Pancreas (tissue), 10 donors: ENCODE measurements around the gene ATP1A2. TPM values are rescaled to one million over a fixed set of nuclear protein-coding genes. Genes with fewer than 3 reads are reported as not detected.

Experiments
- ATAC-seq, 4 donors: fragments of 200-7000 bp; cut with Tn5 transposase; one replicate each; pipeline versions ENCODE4 v1.8.0 to v1.9.1; 2020; ENCODE audit warnings: mild to moderate bottlenecking in 4 of 4, moderate library complexity in 4 of 4
- DNase-seq, 6 donors: peaks; one replicate each; pipeline ENCODE4 v3.0.0-alpha.2; 2020
- FAIRE-seq: peaks from 2 replicates; lab custom pipeline; 2012; peaks lifted over from hg19 to GRCh38; lab: Jason Lieb, UNC
- H3K27ac ChIP-seq, 4 donors: fragments of 200-600 bp; sonication (generic); 1 replicate in 3 of 4; 2 replicates in 1 of 4; pipeline versions ENCODE4 v1.5.0 to v1.8.0; 2020
- H3K27me3 ChIP-seq, 4 donors: fragments of 200-600 bp; one replicate each; pipeline ENCODE4 v1.8.0; 2021
- H3K36me3 ChIP-seq, 3 donors: fragments of 200-600 bp; sonication (generic) in 1 of 3; one replicate each; pipeline versions ENCODE4 v1.5.0 to v1.8.0; 2020 to 2021
- H3K4me1 ChIP-seq, 3 donors: fragments of 200-600 bp; one replicate each; pipeline ENCODE4 v1.8.0; 2021
- H3K4me3 ChIP-seq, 4 donors: fragments of 200-600 bp; sonication (generic) in 2 of 4; one replicate each; pipeline versions ENCODE4 v1.5.0 to v1.8.0; 2020 to 2021
- H3K9me3 ChIP-seq, 4 donors: fragments of 200-600 bp; one replicate each; pipeline ENCODE4 v1.8.0; 2021
- CTCF ChIP-seq, 4 donors: fragments of 200-600 bp; sonication (generic) in 3 of 4; IDR thresholded peaks; one replicate each; pipeline versions ENCODE4 v1.5.0 to v1.8.0; 2021; ENCODE audit warnings: antibody characterized with exemption in 4 of 4
- WGBS, 2 donors: extraction: QIAGEN DNeasy Blood & Tissue Kit; methylation state at CpG; one replicate each; pipeline ENCODE4 v1.1.7; 2013; 5-methylcytosine and 5-hydroxymethylcytosine counted together
- intact Hi-C, 3 donors: fragments of 100-400 bp; cut with DNase I; formaldehyde crosslinking; loops; one replicate each; pipeline versions ENCODE4 v1.11.1 to v1.14.2; 2022
- polyA plus RNA-seq, 2 donors: library from polyadenylated mRNA; stranded (reverse); fragments of 200-250 nt; gene quantifications; one replicate each; pipeline ENCODE4 v1.2.3, GENCODE V29; 2013
- total RNA-seq, 6 donors: library from RNA; stranded (reverse); fragmentation: NEBNext Ultra II Directional in 4 of 6; extraction: Animal tissue kit (Norgen Biotek cat#: 25700) in 4 of 6; gene quantifications; one replicate each; pipeline versions ENCODE4 v1.2.1 to v1.2.4, GENCODE V29; 2021 to 2023
- donor health status: healthy with polysubstance abuse.
- donor health status: DM: no; HTN: no; CAD: no; lungs with moderate emphysema.
- donor health status: DM: no; HTN: no; CAD: no.
- donor health status: control.
- donor health status: control.
- donor health status: Bipolar disorder and iron deficiency.
- donor health status: DM: yes; HTN: yes; CAD: no.
- donor health status: DM: no; HTN: no; CAD: no.
- donor health status: DM: no; HTN: no; CAD: no.
- donor health status: DM: yes; HTN: yes; CAD: no.

ATP1A2 gene
- total and polyA plus RNA-seq, 8 donors, result 0.34 to 2.7 (median 0.53) TPM

GRCh38 chr1:160116283-160117147 lies 956 bp downstream of the ATP1A2 start:
- Histone ChIP-seq H3K9me3 (no peaks in the 10 kb centered on the region), H3K27me3 (no peaks in the 10 kb centered on the region), H3K36me3 (no peaks in the 10 kb centered on the region), H3K4me1 (no peaks in the 10 kb centered on the region), H3K27ac (no peak overlapping the region), H3K4me3 (no peak overlapping the region)
- TF ChIP-seq CTCF (IDR thresholded peaks at IDR 0.05), result no peak
- intact Hi-C loops, result no loop called here
- FAIRE-seq, result no peak
- ATAC-seq, result no peak
- DNase-seq, result no peak
- 39 to 47% methylated on average over 12 of the region's 12 CpGs for whole genome bisulfite sequencing, 2 donors

GRCh38 chr1:160117300-160117699 lies 1.7 kb downstream of the ATP1A2 start:
- no peaks in the 10 kb centered on the region for H3K9me3 ChIP-seq
- no peaks in the 10 kb centered on the region for H3K27me3 ChIP-seq
- intact Hi-C loops, result no loop called here
- no peaks in the 10 kb centered on the region for H3K4me1 ChIP-seq
- DNase-seq (no peak), FAIRE-seq (no peak), ATAC-seq (no peak)
- H3K27ac ChIP-seq, result no peak overlapping the region
- WGBS, 2 donors, result 0 to 15% methylated on average over 1 of the region's 1 CpG
- TF ChIP-seq CTCF (IDR thresholded peaks at IDR 0.05), result no peak
- no peaks in the 10 kb centered on the region for H3K36me3 ChIP-seq
- no peak overlapping the region for H3K4me3 ChIP-seq

GRCh38 chr1:160117709-160118183 lies 2.2 kb downstream of the ATP1A2 start:
- no peaks in the 10 kb centered on the region for H3K27me3 ChIP-seq
- H3K36me3 ChIP-seq, result no peaks in the 10 kb centered on the region
- no peaks in the 10 kb centered on the region for H3K4me1 ChIP-seq
- TF ChIP-seq CTCF (IDR thresholded peaks at IDR 0.05), result no peak
- no peak for DNase-seq
- no peak overlapping the region for H3K4me3 ChIP-seq
- WGBS, 2 donors, result 24 to 28% methylated on average over 8 of the region's 8 CpGs
- ATAC-seq, result peak in 3 of 4 donors; percentile 49 to 71 (median 60)
- intact Hi-C loops, result no loop called here
- no peak overlapping the region for H3K27ac ChIP-seq
- no peaks in the 10 kb centered on the region for H3K9me3 ChIP-seq
- no peak for FAIRE-seq

GRCh38 chr1:160118928-160119327 lies 3.4 kb downstream of the ATP1A2 start:
- DNase-seq (no peak), ATAC-seq (no peak), FAIRE-seq (no peak)
- no peaks in the 10 kb centered on the region for H3K4me1 ChIP-seq
- no peak overlapping the region for H3K4me3 ChIP-seq
- no peaks in the 10 kb centered on the region for H3K27me3 ChIP-seq
- TF ChIP-seq CTCF (IDR thresholded peaks at IDR 0.05), result no peak
- no peaks in the 10 kb centered on the region for H3K36me3 ChIP-seq
- WGBS, 2 donors, result 83 to 86% methylated on average over 3 of the region's 3 CpGs
- no peak overlapping the region for H3K27ac ChIP-seq
- intact Hi-C loops, result no loop called here
- no peaks in the 10 kb centered on the region for H3K9me3 ChIP-seq

DNA sequence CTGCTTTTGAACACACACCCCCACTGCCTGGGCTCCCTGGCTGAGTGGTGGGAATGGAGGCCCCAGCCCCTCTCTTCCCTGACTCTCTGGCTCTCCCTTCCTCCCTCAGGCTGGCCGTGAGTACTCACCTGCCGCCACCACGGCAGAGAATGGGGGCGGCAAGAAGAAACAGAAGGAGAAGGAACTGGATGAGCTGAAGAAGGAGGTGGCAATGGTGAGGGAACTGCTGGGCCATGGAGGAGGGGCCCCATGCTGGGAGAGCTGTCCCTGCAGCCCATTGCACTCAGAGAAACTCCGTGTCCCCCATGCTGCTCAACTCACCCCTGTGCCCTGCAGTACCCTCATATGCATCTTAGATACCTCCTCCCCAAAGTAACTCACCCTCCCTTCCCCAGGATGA lies 5.2 kb downstream of the ATP1A2 start:
- no peaks in the 10 kb centered on the region for H3K4me1 ChIP-seq
- H3K27ac ChIP-seq, result no peak overlapping the region
- 87% methylated on average over 5 of the region's 5 CpGs for WGBS, 2 donors
- no peaks in the 10 kb centered on the region for H3K27me3 ChIP-seq
- no peaks in the 10 kb centered on the region for H3K36me3 ChIP-seq
- no peak overlapping the region for H3K4me3 ChIP-seq
- TF ChIP-seq CTCF (IDR thresholded peaks at IDR 0.05), result no peak
- DNase-seq (no peak), ATAC-seq (no peak), FAIRE-seq (no peak)
- H3K9me3 ChIP-seq, result no peaks in the 10 kb centered on the region
- intact Hi-C loops, result no loop called here
